ENCODE data around the gene KRT33A.
"Not testable (repeated sequence)": the region's sequence is repeated elsewhere in the genome, so short reads cannot be mapped to it uniquely, and the experiment has no call there.

The KRT33A gene

DNA sequence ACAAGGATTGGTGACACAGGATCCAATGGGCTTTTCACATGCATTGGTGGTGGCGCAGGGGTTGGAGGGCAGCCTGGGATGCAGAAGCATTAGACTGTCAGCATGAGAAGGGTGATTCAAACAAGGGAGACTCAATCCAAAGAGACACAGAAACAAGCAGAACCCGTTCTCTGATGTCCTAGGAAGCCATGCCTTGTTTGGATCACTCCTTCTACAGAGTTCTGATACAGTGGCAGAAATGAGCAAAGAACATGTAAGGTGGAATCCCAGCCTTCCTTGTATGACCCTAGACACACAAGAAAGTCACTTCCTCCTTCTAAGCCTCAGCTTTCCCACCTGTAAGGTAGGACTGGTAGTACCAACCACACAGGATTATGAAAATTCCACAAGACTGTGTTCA lies 13.3 kb upstream of the KRT33A start:
- no peak for DNase-seq (ENCODE audit: low read depth in 2 of 2)

DNA sequence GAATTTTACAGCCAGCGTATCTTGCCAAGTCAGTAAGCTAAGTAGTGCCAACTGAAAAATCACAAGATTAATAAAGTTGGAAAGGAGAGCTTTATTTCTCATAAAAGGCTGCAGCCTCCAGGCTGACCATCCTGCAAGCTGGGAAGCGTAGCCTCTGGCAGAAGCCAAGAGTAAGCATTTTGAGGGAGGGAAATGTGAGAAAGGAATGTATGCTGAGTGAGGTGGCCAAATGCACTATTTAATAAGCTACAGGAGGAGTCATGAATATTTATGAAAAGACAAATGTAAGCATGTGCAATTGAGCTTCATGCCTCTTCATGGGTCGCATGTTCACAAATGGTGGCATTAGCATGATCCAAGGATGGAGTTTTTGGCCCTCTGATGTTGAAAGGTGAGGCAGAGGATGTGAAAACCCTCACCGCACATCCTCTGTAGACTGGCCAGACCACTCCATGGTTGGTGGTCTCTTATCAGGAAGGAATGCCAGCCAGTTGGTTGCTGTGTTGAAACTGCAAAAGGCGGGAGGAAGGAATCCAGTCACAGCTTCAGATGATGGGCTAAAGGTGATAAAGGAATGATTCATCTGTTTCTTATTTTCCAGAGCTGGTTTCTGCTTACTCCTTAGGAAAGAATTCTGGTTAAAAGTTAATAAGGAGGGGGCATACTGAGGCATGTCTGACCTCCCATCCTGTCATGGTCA lies 9.8 kb upstream of the KRT33A start:
- no peak for DNase-seq (ENCODE audit: low read depth in 2 of 2)

DNA sequence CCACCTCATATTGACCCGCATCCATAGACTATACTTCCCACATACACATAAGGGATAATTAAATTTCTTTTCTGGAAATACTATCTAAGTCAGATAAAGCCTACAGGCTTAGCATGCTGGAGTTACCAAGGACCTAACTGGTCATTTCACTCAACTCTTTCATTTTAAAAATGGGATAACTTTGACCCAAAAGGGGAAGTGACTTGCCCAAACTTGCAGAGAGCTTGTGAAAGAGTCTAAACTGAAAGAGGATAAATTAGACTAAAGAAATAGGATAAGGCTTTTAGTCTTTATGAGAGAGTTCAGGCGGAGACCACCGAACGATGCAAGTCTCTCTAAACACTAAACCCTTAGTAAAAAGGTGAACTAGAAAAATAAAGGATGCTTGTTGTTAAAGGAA lies 3.9 kb upstream of the KRT33A start:
- DNase-seq (ENCODE audit: low read depth in 2 of 2) = no peak

DNA sequence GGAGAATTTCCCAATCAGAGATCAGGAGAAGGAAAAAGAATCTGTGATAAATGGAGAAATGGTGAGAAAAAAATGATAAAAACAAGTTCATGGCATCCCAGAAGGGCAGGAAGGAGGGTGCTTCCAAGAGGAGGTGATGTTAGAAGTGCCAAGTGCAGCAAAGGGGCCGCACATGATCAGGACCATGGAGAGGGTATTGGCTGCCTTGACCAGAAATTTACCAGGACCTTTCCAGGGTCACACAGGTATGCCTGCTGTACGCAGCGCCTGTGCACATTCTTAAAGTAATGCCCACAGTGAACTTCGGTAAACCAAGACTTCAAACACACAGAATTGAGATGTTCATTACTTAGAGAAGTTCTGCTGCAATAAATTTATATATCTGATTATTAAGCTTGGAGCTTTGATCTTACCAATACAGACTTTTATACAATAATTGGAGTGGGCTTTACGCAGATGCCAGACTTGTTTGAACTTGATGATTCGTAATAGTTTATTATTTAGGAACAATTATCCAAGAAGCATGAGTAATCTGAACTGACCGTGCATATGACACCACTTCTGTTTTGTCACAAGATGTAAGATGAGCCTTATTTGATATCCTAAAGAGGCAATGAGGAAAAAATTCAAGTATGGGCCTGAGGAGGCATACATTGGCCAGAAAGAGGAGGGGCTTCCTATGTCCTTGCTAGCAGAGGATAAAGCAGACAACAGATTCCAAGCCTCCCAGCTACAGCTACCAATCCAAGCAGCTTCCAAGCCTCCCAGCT lies 2.2 kb upstream of the KRT33A start:
- no peak for DNase-seq (ENCODE audit: low read depth in 2 of 2)

DNA sequence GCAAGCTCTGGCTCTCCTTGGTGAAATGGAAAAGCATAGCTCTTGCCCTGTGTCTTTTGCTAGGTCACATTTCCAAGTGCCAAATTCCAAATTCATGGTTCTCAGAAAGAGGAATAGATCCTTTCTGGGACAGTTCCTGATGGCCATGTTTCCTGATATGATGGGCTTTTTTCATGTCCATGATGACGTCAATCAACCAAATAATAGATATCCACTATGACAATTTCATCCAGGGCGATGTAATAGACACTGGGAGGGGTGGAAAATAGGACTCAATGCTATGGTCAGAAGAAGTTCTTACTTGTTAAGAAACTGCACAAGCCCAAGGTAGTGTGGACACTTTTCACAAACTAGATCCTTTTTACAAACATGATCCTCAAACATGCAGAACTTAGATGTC lies 549 bp upstream of the KRT33A start:
- no peak for DNase-seq (ENCODE audit: low read depth in 2 of 2)

DNA sequence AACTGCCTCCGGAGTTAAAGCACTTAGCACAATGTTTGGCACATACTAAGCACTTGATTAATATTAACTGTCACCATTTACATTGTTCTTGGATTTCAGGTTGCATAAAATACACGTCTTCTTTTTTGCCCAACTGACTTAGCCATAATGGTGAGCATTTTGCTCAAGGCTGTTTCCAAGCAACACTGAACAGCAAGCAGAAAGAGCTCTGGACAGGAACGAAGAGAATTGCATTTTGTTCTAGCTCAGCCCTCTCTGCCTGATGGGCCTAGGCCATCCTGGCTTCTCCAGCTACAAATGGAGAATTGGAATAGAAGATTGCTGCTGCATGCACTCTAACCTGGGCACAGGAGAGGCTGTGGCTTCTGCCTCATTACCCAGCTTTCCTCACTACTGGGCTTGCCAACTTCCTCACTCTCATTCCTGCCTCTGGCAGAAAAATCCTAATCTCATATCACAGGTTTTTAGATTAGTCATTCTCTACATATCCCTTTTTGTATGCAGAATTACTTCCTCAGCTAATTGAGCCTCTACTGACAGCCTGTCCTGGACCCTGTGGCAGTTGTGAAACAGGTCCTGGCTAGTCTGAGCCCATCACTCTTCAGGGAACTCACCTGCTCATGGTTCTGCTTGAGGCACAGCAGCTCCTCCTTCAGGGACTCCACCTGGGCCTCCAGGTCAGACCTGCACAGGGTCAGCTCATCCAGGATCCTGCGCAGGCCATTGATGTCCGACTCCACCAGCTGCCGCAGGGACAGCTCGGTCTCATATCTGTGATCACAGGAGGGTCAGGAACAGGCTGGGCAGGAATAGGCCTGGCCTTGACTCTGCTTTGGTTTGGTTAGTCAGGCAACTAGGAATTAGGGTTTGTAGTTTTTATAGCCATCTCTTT lies 2.5 kb downstream of the KRT33A start:
- no peak for DNase-seq (ENCODE audit: low read depth in 2 of 2)

DNA sequence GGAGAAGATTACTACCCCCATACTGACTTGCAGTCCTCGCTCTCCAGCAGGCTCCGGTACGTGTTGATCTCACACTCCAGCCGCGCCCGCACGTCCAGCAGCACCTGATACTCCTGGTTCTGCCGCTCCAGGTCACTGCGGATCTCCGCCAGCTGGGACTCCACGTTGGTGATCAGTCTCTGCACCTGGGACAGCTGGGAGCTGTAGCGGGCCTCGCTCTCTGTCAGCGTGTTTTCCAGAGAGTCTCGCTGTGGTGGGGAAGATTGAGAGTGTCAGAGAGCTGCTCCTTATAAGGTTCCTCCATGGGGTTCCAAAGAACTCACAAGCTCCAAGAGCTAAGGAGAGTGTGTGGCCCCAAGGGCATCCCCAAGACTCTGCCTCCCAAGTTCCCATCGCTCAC lies 4.2 kb downstream of the KRT33A start:
- not testable (repeated sequence) for DNase-seq (ENCODE audit: low read depth in 2 of 2)

DNA sequence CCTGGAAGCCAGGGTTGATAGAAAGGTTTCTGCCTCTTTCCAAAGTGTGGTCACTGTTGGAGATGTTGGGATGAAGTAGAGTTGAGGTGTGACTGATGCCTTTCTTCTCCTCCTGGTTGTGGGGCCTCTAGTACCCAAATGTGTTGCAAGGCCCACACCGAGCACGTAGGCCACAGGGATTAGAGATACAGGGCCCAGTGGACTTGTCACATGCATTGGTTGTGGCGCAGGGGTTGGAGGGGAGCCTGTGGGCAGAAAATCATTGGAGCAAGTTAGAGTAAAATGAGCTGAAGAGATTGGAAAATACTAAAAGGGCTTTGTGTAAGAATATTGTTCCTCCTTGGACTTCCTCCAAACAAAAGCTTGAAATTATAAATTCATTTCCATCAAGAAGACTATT lies 4.6 kb downstream of the KRT33A start:
- DNase-seq (ENCODE audit: low read depth in 2 of 2) = no peak

DNA sequence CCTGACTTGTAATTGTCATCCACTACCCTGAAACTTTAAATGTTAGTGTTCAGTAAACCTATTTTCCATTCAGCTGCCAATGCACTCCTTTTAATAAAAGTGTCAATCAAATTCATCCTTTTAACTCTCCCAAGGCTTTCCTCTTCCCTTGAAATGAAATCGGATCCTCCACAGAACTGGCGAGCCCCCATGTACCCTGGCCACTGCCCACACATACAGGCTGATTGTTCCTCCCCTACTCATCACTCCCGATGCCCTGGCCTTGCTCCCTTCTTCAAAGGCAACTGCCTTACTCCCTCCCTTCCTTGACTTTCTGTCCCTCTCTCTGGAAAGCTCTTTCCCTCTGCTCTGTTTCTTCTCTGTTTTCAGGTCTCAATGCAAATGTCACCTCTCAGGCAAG lies 7.6 kb downstream of the KRT33A start:
- DNase-seq (ENCODE audit: low read depth in 2 of 2) = no peak

DNA sequence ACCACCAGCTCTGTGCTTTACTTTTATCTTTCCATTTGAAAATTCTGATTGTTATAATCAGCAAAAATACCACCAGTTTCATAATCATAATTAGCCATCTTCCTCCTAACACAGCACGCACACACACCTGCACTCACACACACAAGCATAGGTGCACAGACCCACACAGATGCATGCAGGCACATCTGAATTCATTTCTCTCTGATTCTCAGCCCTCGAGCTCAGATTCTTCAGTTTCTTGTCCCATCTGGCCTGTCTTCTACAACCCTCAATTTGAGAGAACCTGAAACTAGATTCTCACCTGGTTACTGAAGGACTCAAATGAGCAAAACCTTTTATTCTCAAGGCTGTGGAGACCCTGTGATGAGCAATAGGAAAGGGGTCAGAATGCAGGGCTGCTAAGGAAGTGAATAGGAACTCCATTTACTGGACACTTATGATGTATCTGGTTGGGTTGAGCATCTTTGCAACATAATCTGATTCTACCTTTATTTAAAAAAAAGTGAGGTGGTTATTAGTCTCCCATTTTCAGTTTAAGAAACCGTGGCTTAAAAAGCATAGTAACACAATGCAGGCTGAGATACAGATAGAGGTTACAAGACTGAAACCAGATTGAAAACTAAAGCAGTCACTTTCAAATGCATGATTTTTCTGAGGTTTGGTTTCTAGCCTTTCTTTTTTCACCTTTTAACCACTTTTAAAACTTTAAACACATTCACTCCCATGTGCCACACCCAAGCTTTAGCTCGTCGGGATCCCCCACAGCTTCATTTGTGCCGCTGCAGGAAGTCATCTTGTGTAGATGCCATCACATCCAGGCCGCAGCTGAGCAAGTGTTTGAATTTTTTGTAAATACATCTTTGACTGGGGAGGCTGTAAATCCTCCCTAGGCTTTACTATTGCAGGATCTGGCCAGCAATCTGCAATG lies 9.4 kb downstream of the KRT33A start:
- no peak for DNase-seq (ENCODE audit: low read depth in 2 of 2)

DNA sequence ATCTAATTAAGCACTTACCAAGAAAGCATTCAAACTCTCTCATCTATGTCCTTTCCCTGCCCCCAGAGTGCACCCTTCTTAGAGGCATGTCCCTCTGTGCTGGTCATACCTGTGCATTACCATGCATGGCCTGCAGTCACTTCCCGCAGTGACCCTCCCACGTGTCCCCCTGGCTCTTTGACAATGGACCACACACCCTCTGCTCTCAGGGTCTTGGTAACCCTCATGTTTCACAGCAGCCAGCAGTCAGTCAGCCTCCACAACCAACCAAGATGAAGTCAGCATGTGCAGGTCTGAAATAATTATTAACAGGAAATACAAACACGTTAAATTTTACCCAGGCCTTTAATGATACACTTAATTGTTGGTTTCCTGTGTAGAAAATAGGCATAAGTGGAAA lies 10.1 kb downstream of the KRT33A start:
- DNase-seq (ENCODE audit: low read depth in 2 of 2) = no peak

DNA sequence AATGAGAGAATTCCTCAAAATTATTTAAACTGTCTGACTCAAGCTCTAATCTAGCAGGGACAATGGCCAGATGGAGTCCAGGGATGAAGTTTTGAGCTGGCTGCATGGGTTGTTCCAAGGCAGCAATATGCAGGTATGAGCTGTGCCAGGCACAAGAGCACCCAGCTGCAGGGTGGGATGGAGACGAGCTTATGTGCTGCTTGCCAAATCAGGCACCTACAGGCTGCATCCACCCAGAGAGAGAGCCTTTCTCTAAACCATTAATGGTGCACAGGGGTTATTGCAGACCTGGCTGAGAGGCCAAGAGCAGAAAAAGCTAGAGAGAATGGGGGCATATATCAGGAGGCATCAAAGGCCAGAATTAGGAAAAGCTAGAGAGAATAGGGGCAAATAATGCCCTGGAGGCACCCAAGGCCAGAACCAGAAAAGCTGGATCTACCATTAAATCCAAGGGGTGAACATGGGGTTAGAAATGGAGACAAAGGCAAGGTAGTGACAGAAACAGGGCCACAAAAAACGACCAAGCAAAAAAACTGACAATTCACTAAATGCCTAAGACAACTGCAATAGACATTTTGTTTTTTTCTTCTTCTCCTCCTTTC lies 11.0 kb downstream of the KRT33A start:
- no peak for DNase-seq (ENCODE audit: low read depth in 2 of 2)

DNA sequence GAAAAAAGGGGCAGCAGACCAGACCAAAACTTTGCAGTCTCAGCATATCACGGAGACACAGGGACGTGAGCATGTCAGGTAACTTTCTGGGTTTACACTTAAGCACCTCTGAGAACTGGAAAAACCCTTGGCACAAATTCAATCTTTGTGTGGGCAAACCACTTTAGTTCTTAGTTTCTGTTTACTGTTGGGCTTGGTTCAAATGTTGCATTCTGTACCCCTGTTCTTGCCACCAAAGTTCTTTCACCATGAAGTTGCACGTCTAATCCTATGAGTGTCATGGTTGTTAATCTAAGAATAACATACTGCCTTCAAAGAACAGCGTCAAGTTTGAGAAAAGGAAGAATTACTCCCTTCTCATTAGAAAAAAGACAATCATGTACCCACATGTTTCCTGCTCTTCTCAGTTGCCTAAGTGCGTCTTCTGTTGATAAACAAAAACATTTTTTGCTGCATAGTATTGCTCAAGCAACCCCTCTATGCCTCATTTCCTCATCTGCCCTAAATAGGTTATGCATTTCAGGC lies 11.6 kb downstream of the KRT33A start:
- DNase-seq (ENCODE audit: low read depth in 2 of 2) = peak in 1 of 2 donors; percentile 20

DNA sequence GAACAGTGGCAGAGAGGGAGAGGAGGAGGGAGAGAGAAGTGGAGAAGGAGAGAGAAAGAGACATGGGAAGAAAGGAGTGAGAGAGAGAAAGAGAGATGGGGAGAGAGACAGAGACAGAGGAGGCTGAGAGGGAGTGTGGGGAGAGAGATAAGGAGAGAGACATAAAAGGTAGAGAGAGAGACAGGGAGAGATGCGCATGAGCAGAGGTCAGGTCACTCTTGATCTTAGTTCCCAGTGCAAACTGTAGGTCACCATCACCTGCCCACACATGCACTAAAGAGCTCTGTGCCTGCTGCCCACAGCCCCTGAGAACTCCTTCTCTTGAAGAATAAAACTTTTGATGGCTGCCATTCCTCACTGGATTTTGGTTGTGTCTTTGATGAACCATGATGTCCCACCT lies 14.9 kb downstream of the KRT33A start:
- no peak for DNase-seq (ENCODE audit: low read depth in 2 of 2)

DNA sequence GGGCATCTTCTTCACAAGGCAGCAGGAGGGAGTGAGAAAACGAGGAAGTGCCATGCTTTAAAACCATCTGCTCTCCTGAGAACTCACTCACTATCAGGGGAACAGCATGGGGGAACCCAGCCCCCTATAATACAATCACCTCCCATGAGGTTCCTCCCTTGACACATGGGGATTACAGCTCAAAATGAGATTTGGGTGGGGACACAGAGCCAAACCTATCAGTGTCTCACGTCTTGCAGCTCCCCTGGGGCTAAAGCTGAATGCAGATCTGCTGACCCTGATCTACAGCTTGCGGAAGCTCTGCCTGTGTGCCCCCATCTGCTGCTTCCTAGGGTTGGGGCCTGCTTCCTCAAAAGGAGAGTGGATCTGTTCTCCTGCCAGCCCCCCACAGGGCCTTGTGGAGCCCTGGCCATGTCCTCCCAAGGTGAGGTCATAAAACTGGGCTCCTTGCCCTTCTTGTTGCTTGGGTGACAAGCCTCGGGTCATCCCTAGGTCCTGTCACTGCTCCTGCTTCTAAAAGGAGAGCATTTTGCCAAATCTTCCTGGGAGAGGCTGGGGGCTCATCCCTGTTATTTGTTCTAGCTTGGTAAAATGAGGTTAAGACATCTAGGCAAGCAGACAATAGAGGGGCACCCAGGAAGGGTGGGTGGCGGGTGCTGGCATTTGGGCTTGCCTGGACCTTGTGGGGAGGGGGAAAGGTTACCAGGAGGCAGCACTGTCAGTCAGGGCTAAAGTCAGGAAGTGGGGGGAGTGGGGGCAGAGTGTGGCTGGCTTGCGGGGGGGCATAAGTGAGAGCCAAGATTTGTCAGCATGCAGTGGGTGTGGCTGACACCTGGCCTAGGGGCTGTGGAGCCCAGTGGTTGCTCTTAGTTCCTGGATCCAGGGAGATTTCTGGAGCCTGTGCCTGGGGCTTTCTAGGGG lies 16.0 kb downstream of the KRT33A start:
- DNase-seq (ENCODE audit: low read depth in 2 of 2) = no peak

DNA sequence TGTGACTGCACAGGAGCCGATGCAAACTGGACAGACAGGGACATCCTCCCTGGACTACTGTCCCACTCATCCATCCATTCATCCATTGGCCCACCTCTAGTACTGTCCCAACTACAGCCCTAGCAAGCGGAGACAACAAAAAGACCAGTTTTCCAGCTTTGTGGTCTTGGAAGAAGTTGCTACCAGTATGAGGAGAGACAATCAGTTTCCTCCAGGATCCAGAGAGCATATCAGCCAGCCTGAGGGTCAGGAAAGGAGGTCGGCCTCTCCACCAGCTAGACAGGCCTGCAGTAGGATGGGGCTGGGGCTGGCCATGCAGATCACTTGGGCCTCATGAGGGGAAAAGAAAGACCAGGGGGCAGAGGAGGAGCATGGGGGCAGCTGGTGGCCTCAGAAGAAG lies 16.8 kb downstream of the KRT33A start:
- no peak for DNase-seq (ENCODE audit: low read depth in 2 of 2)

DNA sequence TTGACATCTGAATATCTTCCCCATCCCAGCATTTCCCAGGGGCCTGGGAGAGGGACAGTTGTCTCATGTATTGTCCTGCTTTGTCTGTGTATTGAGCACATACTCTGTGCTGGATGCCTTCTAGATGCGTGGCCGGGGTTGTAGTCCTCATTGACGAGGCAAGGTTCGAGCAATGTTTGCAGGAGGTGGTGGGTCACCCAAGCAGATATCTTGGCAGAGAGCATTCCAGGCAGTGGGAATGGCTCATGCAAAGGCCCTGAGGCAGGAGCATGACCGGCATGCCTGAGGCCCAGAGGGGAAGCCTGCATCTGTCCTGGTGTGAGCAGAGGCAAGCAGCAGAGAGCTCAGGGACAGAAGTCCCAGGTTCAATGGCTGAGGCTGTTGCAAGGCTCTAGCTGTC lies 17.5 kb downstream of the KRT33A start:
- no peak for DNase-seq (ENCODE audit: low read depth in 2 of 2)

DNA sequence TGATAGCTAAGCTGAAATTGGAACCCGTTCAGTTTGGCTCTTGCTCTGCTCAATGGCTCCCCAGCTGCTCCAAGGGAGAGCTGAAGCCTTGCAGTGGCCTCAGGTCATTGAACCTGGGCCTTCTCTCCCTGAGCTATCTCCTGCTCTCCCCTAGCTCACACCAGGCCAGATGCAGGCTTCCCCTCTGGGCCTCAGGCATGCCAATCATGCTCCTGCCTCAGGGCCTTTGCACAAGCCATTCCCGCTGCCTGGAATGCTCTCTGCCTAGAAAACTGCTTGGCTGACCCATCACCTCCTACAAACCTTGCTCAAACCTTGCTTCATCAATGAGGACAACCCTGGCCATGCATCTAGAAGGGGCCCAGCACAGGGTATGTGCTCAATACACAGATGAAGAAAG lies 18.4 kb downstream of the KRT33A start:
- no peak for DNase-seq (ENCODE audit: low read depth in 2 of 2)

DNA sequence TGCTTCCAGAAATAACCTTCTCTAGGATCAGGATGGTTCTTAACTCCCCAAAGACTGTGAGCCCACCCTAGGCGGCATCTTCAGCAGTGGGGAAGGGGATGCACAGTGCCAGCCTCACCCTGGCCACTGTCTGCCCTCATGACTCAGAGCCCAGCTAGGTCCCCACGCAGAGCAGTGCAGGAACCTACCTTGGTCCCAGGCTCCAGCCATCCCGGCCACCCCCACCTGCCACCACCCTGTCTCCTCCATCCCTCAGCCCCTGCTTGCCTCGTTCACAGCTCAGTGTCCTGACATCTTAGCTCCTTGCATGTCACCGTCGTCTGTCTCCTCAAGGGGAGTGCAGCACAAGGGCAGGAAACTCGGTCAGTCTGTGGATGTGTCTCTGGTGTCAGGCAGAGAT lies 19.0 kb downstream of the KRT33A start:
- DNase-seq (ENCODE audit: low read depth in 2 of 2) = no peak

Data from stimulated activated CD8-positive, alpha-beta memory T cell treated with anti-CD3 and anti-CD28 coated beads, Interleukin-7, amount 100 ng/mL, for 4 hours (primary cell).